ENCODE data around the gene TMEM163. TPM values are rescaled to one million over a fixed set of nuclear protein-coding genes. Genes with fewer than 3 reads are reported as not detected.

Gene TMEM163
- total and polyA plus RNA-seq, 2 of the 13 experiments (the other 11 are each of a cell fraction or from before 2014, with no cell fraction given): 0.05 TPM; not detected in 1

- TF ChIP-seq ZNF713 (CRISPR knock-in tag; IDR thresholded peaks at IDR 0.05) (no peak), MAF1 (CRISPR knock-in tag; IDR thresholded peaks at IDR 0.05; ENCODE audit: borderline replicate concordance) (no peak), MXD3 (CRISPR knock-in tag; IDR thresholded peaks at IDR 0.05) (peak; percentile 73; the same call in 1 of the 2 replicates), ZNF761 (CRISPR knock-in tag; conservative IDR thresholded peaks at IDR 0.05) (peak; percentile 90), TARDBP (CRISPR knock-in tag; IDR thresholded peaks at IDR 0.05) (peak; percentile 99), NFYC (CRISPR knock-in tag; IDR thresholded peaks at IDR 0.05) (peak; percentile 35; the same call in 1 of the 2 replicates), HNRNPLL (IDR thresholded peaks at IDR 0.05; ENCODE audit: low read depth, low read length, poor library complexity, severe bottlenecking) (no peak), FLYWCH1 (CRISPR knock-in tag; IDR thresholded peaks at IDR 0.05) (0 out of 2 replicates have a peak, but pooled peaks have one; percentile 8), GABPA (IDR thresholded peaks at IDR 0.05; ENCODE audit: low read depth, low read length) (no peak), GABPA (CRISPR knock-in tag; IDR thresholded peaks at IDR 0.05; ENCODE audit: low read depth) (peak; percentile 66), ZNF781 (CRISPR knock-in tag; IDR thresholded peaks at IDR 0.05; ENCODE audit: borderline replicate concordance, not compliant biosample characterization) (peak; percentile 18), EEA1 (CRISPR knock-in tag; IDR thresholded peaks at IDR 0.05; ENCODE audit: borderline replicate concordance) (no peak), ESRRA (CRISPR knock-in tag; IDR thresholded peaks at IDR 0.05; ENCODE audit: low read depth) (peak; percentile 94), ZNF678 (CRISPR knock-in tag; IDR thresholded peaks at IDR 0.05) (0 out of 2 replicates have a peak, but pooled peaks have one; percentile 52), FOXO4 (CRISPR knock-in tag; conservative IDR thresholded peaks at IDR 0.05) (0 out of 2 replicates have a peak, but pooled peaks have one; percentile 93), SCMH1 (CRISPR knock-in tag; IDR thresholded peaks at IDR 0.05; ENCODE audit: borderline replicate concordance) (no peak), FOXJ3 (CRISPR knock-in tag; IDR thresholded peaks at IDR 0.05; ENCODE audit: borderline replicate concordance) (peak; percentile 99), DBP (CRISPR knock-in tag; IDR thresholded peaks at IDR 0.05; ENCODE audit: not compliant biosample characterization) (no peak), SRY (CRISPR knock-in tag; IDR thresholded peaks at IDR 0.05) (no peak), ZHX1 (CRISPR knock-in tag; IDR thresholded peaks at IDR 0.05; ENCODE audit: low read depth) (peak; percentile 83; the same call in 1 of the 2 replicates), CHD2 (IDR thresholded peaks at IDR 0.05; ENCODE audit: low read depth, low read length) (peak; percentile 44; the same call in 1 of the 2 replicates), PATZ1 (CRISPR knock-in tag; IDR thresholded peaks at IDR 0.05) (peak; percentile 95)
These were observed 306.8 kb downstream of the TMEM163 start (continued) for GRCh38 chr2:134411828-134412638.

Data from HepG2 (cell line).